ENCODE results near the gene PLCB1.

The PLCB1 gene

GRCh38 chr20:8318965-8319625 lies 187.0 kb downstream of the PLCB1 start:
- DNase-seq: no peak
- TF ChIP-seq CTCF (IDR thresholded peaks at IDR 0.05): no peak
- Histone ChIP-seq H3K4me3 (no peak overlapping the region), H3K27ac (no peak overlapping the region), H3K9me3 (no peaks in the 10 kb centered on the region), H3K27me3 (no peaks in the 10 kb centered on the region), H3K36me3 (no peaks in the 10 kb centered on the region), H3K4me1 (no peaks in the 10 kb centered on the region)
- intact Hi-C loops (cut with DNase I; ENCODE audit: low total_unique reads): no loop called here

- H3K4me1 ChIP-seq: no peaks in the 10 kb centered on the region
- no peaks in the 10 kb centered on the region for H3K9me3 ChIP-seq
- no peaks in the 10 kb centered on the region for H3K36me3 ChIP-seq
- intact Hi-C loops (cut with DNase I; ENCODE audit: low total_unique reads): no loop called here
- H3K27me3 ChIP-seq: no peaks in the 10 kb centered on the region
- H3K4me3 ChIP-seq: no peak overlapping the region
- TF ChIP-seq CTCF (IDR thresholded peaks at IDR 0.05): no peak
- no peak overlapping the region for H3K27ac ChIP-seq
- no peak for DNase-seq
These were observed 188.2 kb downstream of the PLCB1 start for GRCh38 chr20:8320306-8320705.

- no peaks in the 10 kb centered on the region for H3K4me1 ChIP-seq
- no peak for DNase-seq
- no peaks in the 10 kb centered on the region for H3K27me3 ChIP-seq
- TF ChIP-seq CTCF (IDR thresholded peaks at IDR 0.05): no peak
- intact Hi-C loops (cut with DNase I; ENCODE audit: low total_unique reads): no loop called here
- no peak overlapping the region for H3K4me3 ChIP-seq
- no peaks in the 10 kb centered on the region for H3K9me3 ChIP-seq
- no peaks in the 10 kb centered on the region for H3K36me3 ChIP-seq
- H3K27ac ChIP-seq: no peak overlapping the region
These were observed 188.9 kb downstream of the PLCB1 start for GRCh38 chr20:8321001-8321400.

GRCh38 chr20:8322662-8323217 lies 190.7 kb downstream of the PLCB1 start:
- intact Hi-C loops (cut with DNase I; ENCODE audit: low total_unique reads): no loop called here
- Histone ChIP-seq H3K4me3 (no peak overlapping the region), H3K27me3 (no peaks in the 10 kb centered on the region), H3K36me3 (no peaks in the 10 kb centered on the region), H3K4me1 (no peaks in the 10 kb centered on the region), H3K27ac (no peak overlapping the region), H3K9me3 (no peaks in the 10 kb centered on the region)
- no peak for DNase-seq
- no peak for TF ChIP-seq CTCF (IDR thresholded peaks at IDR 0.05)

- Histone ChIP-seq H3K27ac (no peak overlapping the region), H3K4me3 (no peak overlapping the region), H3K36me3 (no peaks in the 10 kb centered on the region), H3K9me3 (no peaks in the 10 kb centered on the region), H3K27me3 (no peaks in the 10 kb centered on the region), H3K4me1 (no peaks in the 10 kb centered on the region)
- DNase-seq: no peak
- no peak for TF ChIP-seq CTCF (IDR thresholded peaks at IDR 0.05)
- intact Hi-C loops (cut with DNase I; ENCODE audit: low total_unique reads): no loop called here
These were observed 194.1 kb downstream of the PLCB1 start for GRCh38 chr20:8326191-8326590.
